HPDE6-E6E7 (cell line): ENCODE results near the gene NHS.

Experiments
- DNase-seq: peaks from one replicate; pipeline ENCODE4 v3.0.0; 2011; ENCODE audit warnings: missing footprints; ENCODE audit errors: extremely low spot score

The NHS gene

DNA sequence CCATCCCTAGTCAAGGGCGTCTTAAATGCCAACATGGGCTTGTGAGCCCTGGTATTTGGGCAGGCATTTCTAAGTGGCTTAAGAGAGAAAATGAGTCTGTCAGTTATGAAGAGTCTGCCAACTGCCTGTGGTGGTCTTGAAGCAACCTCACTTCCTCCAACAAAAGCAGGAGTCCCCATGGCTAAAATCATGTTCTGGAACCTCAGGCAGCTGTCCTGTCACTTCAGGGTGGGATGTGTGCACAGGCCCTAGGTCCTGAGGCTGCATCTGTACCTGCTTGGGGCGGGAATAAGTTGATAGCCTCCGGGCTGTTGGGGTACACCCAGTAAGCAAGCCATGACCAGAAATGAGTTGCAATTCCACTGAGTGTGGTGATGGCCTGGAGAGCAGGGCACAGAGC, 247.3 kb downstream of the NHS start:
- no peak for DNase-seq

GRCh38 chrX:17623750-17624149, 248.8 kb downstream of the NHS start:
- DNase-seq = no peak

DNA sequence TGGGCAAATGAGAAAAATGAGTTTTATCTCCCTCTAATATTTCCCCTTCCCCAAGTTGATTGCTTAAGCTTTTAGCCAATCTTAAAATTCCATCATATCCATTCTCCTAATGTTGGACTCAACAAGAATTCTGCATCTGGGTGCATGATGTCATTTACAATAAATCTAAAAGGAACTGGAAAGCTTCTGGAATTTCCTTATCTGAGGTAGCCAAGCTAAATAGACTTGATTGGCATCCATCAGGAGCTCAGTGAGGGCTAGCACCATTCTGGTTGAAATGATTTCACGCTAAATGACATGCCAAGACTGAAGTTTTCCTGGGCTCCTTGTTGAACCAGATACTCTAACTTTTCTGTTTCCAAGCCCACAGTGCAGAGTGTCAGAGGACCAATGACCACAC, 252.0 kb downstream of the NHS start:
- DNase-seq = no peak

- DNase-seq = no peak
These were observed 254.0 kb downstream of the NHS start for GRCh38 chrX:17628976-17629375.

DNA sequence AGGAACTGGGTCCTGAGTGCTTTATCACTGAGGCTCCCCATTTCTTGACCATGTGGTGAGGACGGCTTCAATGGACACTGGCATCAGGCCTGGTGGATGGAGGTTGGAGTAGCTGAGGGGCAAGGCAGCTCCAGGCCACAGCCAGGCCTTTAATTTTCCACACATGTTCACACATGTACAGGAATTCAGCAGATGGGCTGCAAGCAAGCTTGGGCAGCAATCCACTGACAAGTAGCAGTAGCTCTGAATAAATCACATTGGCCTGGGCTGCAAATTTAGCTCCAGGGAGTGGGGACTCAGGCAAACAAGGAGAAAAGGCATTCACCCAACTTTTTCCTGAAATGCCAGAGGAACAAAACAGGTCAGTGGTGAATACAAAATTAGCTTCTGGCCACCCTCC, 254.5 kb downstream of the NHS start:
- DNase-seq = peak; percentile 26

DNA sequence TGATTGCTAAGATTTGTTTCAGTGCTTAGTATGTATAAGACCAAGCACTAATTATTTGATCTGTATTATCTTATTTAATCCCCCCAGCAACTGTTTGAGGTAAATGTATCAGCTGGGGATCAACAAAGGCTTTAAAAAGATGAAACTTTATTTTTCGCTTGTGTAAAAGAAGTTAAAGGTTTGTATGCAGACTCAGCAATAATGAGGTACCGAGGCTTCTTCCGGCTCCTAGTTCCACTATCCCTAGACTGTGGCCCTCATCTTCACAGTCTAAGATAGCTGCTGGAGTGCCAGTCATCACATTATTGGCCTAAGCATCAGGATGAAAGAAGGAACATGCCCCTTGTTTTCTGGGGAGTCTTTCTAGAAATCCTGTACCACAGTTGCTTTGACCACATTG, 256.6 kb downstream of the NHS start:
- DNase-seq = no peak

DNA sequence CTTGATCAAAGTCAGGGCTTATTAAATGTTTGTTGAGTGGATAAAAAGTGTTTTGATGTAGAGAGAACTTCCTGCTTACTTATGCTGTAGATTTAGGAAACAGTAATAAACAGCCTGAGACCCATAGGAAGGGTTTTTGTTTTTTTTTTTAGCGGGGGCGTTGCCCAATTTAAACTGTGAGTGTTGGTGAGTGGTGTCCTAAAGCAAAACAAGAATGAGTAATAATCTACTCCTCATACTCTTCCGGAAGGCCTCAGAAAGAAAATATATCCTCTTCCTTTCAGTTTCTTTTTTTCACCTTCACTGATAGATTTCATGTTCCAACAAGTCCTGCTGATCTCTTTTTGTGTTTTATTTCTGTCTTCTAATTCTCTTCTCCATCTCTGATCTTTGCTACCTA, 257.9 kb downstream of the NHS start:
- peak; percentile 31 for DNase-seq

- DNase-seq = no peak
These were observed 258.5 kb downstream of the NHS start for GRCh38 chrX:17633546-17633945.

GRCh38 chrX:17634542-17635207, 259.7 kb downstream of the NHS start:
- DNase-seq = no peak

- DNase-seq = no peak
These were observed 260.2 kb downstream of the NHS start for GRCh38 chrX:17635231-17635630.

DNA sequence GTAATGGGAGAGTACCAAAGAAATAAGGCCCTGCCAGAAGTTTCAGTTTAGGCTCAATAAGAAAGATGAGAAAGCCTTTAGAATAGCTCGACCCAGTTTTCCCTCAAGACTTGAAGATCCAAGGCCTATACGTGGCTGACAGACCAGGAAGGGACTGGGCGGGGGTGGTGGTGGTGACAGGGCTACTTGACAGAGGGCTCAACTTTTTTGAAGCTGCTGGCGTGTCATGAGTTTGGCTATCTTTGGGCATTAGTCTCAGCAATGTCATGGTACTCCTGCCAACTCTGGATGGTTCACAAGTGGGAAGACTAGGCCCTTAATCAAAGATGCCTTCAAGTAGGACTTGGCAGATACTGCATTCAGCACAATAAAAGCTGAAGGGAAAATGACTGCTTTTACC, 262.2 kb downstream of the NHS start:
- no peak for DNase-seq

DNA sequence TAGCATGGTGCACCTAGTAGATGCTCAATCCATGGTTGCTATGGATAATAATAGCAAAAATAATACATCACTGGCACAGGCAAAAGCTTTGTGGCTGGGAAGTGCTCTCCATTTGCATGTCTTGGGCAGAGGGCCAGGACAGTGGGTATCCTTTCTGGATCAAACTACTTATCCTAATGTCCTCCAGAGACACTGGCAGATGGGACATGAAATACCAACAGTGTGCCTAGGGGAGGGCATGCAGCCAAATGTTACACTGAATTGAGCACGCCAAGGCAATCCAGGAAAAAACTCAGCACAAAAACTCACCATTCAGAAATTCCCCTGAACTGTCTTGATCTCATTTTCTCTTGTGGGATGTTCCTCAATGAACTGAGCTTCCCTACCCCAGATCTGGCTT, 263.7 kb downstream of the NHS start:
- no peak for DNase-seq

GRCh38 chrX:17642891-17643290, 267.9 kb downstream of the NHS start:
- DNase-seq = no peak

DNA sequence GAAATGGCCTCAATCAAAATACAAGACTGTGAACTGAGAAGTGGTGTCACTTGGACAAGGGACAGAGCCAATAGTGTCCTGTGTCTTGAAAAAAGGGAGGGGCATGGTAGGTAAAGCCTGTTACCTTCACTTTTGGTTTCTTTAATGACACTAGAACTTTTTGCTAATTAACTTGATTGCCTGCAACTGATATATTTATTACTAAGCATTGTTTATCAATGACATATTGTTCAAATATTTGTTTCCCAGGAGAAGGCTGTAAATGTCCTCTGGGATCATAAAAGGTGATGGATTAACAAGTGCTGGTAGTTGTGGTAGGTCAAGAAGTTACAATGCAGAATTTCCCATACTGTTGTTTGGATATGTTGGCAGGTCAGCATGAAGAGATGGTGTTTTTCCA, 268.5 kb downstream of the NHS start:
- no peak for DNase-seq

GRCh38 chrX:17644001-17644400, 269.0 kb downstream of the NHS start:
- no peak for DNase-seq

DNA sequence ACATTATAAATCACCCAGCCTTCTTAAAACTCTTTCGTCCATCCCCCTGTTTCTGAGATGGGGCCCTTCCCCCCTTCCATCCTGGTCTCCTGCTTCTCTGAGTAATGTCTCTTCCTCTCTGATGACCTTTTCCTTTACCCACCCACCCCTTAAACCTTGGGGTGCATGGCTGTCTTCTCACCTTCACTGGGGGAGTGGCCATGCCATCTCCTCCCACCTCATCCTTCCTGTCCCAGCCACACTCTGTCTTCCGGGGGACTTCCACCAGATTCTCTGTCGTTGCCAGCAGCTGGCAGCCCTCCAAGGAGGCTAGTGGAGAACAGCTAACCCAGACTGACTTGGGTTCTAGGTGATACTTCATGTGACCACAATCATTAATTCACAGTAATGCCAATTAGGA, 279.1 kb downstream of the NHS start:
- no peak for DNase-seq

DNA sequence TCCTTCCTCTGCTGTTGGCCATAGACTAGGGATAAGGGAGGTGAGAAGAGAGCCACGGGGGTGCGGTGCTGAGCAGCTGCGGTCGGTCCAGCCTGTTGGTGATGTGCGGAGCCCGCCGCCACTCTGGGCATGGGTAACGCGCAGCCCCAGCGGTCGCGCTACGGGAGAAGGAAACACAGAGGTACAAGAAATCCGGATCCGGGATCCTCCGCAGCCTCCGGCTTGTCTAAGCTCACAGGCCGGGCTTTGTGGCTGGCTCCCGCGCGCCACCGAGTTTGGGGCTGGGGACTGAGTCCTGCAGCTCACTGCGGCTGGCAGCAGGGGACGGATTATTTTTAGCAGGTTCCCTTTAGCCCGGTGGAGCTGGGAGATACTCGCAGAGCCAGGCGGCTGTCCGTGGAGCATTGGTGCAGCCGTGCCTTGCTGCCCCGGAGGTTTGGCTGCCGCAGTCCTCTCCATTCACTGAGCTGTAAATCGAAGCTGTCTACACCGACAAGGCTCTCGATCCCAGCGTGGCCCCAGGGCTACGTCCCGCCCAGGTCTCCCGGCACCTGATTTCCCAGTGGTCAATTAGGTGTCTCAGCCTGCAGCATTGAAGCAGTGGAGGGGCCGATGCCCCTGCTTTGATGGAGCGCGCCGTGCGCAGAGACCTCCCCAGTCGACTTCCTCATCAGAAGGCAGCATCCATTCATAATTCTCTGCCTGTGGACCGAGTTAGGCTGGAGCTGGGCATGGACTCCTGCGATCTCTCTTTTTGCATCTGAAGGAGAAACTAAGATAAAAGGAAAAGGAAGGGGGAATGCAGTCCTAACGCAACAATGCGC, 280.4 kb downstream of the NHS start:
- no peak for DNase-seq

- no peak for DNase-seq
These were observed 281.0 kb downstream of the NHS start for GRCh38 chrX:17656035-17656418.

DNA sequence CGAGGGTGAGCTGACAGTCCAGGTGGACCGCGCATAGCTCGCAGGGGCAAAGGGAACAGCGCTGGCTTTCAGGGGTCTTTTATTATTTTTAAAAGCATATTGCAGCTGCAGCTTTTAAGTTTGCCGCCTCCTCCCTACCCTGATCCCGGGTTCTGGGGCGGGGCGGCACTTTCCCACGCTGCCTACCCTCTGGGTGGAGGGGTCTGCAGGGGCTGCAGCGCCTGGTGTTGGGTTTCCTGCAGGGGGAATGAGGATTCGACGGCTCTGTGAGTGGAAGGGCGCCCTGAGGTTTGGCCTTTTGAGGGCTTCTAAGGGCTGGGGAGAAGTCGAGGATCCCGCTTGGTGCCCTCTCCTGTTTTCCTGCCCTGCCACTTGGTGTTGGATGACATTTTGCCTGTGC, 281.6 kb downstream of the NHS start:
- no peak for DNase-seq

GRCh38 chrX:17662391-17662790, 287.4 kb downstream of the NHS start:
- DNase-seq = no peak

GRCh38 chrX:17668929-17669328, 293.9 kb downstream of the NHS start:
- DNase-seq = no peak

GRCh38 chrX:17669458-17669857, 294.5 kb downstream of the NHS start:
- no peak for DNase-seq

DNA sequence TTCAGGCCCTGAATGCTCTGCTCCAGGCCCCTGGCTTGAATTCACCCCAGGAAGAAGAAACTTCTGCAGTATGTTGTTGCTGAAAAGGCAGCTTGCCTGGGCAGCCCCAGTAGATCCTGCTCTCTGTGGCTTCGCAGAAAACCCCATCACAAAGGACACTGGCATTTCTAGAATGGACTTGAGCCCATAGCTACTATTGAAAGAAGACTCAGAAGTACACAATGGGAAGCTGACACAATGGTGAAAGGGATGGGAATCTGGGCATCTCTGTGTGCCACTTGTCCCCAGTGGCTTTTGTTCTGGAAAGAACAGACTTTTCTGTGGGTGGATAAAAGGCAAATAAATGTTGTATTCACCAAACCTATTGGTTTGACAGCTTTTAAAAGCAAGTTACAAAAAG, 294.9 kb downstream of the NHS start:
- DNase-seq = no peak

DNA sequence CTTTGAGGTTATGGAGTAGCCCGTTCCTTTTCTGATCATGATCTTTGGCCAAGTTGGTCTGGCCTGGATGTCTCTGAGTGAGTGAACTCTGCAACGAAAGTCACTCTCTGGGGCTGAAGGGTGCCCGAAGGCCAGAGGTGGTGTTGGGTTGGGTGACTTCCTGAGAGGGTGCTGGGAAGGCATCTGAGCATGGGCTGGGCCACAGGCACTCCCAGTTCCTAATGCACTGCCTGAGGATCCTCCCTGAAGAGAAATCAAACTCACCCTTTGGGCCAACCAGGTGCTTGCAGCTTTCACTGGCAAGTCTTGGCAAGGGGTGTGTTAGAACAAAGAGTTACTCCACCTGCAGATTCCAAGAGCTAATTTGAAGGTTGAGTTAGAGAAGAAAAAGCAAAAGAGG, 295.9 kb downstream of the NHS start:
- no peak for DNase-seq
